Calu3 (cell line): ENCODE data around the gene TDRD12. TPM values are rescaled to one million over a fixed set of nuclear protein-coding genes. Genes with fewer than 3 reads are reported as not detected.

Experiments
- BruUV-seq: library from RNA; stranded (reverse); fragments of 400-500 nt; replicated peaks from 2 replicates; lab custom pipeline; 2021; lab: Mats Ljungman, UMichigan
- CTCF ChIA-PET: fragments of 300-600 bp; sonication (Branson Sonifier 250); formaldehyde crosslinking; loops from one replicate; lab custom pipeline; 2022; ENCODE audit warnings: antibody characterized with exemption; lab: Charles Lee
- DNase-seq: peaks from one replicate; pipeline ENCODE4 v3.0.0; 2022
- H3K27ac Mint-ChIP-seq: one replicate; pipeline ENCODE4 v1.8.0; 2022; ENCODE audit warnings: mixed read lengths; ENCODE audit not compliant: unreplicated experiment
- H3K27me3 Mint-ChIP-seq: one replicate; pipeline ENCODE4 v1.8.0; 2022; ENCODE audit warnings: mixed read lengths; ENCODE audit not compliant: unreplicated experiment
- H3K36me3 Mint-ChIP-seq: one replicate; pipeline ENCODE4 v1.8.0; 2022; ENCODE audit warnings: mild to moderate bottlenecking, moderate library complexity, mixed read lengths; ENCODE audit not compliant: insufficient read depth, unreplicated experiment
- H3K4me1 Mint-ChIP-seq: one replicate; pipeline ENCODE4 v1.8.0; 2022; ENCODE audit warnings: mild to moderate bottlenecking, low read depth, mixed read lengths; ENCODE audit not compliant: unreplicated experiment
- H3K4me3 Mint-ChIP-seq: one replicate; pipeline ENCODE4 v1.8.0; 2022; ENCODE audit warnings: mild to moderate bottlenecking, low read depth, moderate library complexity, mixed read lengths; ENCODE audit not compliant: unreplicated experiment
- H3K9me3 Mint-ChIP-seq: one replicate; pipeline ENCODE4 v1.8.0; 2022; ENCODE audit warnings: low read depth, mixed read lengths; ENCODE audit not compliant: unreplicated experiment
- CTCF ChIP-seq: fragments of 200-600 bp; IDR thresholded peaks from one replicate; pipeline ENCODE4 v1.8.0; 2022; ENCODE audit warnings: antibody characterized with exemption; ENCODE audit not compliant: unreplicated experiment
- intact Hi-C: fragments of 100-400 bp; cut with micrococcal nuclease; formaldehyde crosslinking; loops from one replicate; pipeline ENCODE4 v1.10.0; 2022; ENCODE audit not compliant: unreplicated experiment
- total RNA-seq: library from RNA; stranded (reverse); gene quantifications from 2 replicates; pipeline ENCODE4 v1.2.3, GENCODE V29; 2022

TDRD12 gene
- total RNA-seq, 1 experiment from 2014 or later = 0.33 TPM

GRCh38 chr19:32861596-32861995, 142.0 kb downstream of the TDRD12 start:
- Mint-ChIP-seq H3K27me3 (no peaks in the 10 kb centered on the region), H3K9me3 (no peaks in the 10 kb centered on the region), H3K36me3 (no peaks in the 10 kb centered on the region), H3K4me3 (no peak overlapping the region), H3K27ac (no peak overlapping the region), H3K4me1 (no peaks in the 10 kb centered on the region)
- CTCF ChIA-PET = no interaction called here
- intact Hi-C loops = no loop called here
- no TSS peak for BruUV-seq
- TF ChIP-seq CTCF = no peak
- DNase-seq = no peak

- Mint-ChIP-seq H3K27ac (no peak overlapping the region), H3K36me3 (no peaks in the 10 kb centered on the region), H3K4me1 (no peaks in the 10 kb centered on the region), H3K9me3 (no peaks in the 10 kb centered on the region), H3K27me3 (no peaks in the 10 kb centered on the region), H3K4me3 (no peak overlapping the region)
- DNase-seq = no peak
- no TSS peak for BruUV-seq
- intact Hi-C loops = no loop called here
- no peak for TF ChIP-seq CTCF
- CTCF ChIA-PET = interaction anchor here (0.7 kb wide), 1 partner anchor 276 kb away, joined by 3 read pairs; no protein-coding TSS in a partner anchor
These were observed 142.6 kb downstream of the TDRD12 start for GRCh38 chr19:32862173-32862572.

- no peaks in the 10 kb centered on the region for H3K4me1 Mint-ChIP-seq
- CTCF ChIA-PET = interaction anchor here (0.7 kb wide), 1 partner anchor 276 kb away, joined by 3 read pairs; no protein-coding TSS in a partner anchor
- no peaks in the 10 kb centered on the region for H3K9me3 Mint-ChIP-seq
- H3K4me3 Mint-ChIP-seq = no peak overlapping the region
- intact Hi-C loops = no loop called here
- BruUV-seq = no TSS peak
- DNase-seq = no peak
- no peak for TF ChIP-seq CTCF
- no peak overlapping the region for H3K27ac Mint-ChIP-seq
- H3K27me3 Mint-ChIP-seq = no peaks in the 10 kb centered on the region
- H3K36me3 Mint-ChIP-seq = no peaks in the 10 kb centered on the region
These were observed 143.2 kb downstream of the TDRD12 start for GRCh38 chr19:32862741-32863140.

GRCh38 chr19:32863301-32863700, 143.7 kb downstream of the TDRD12 start:
- CTCF ChIA-PET = no interaction called here
- Mint-ChIP-seq H3K4me3 (no peak overlapping the region), H3K27ac (no peak overlapping the region), H3K9me3 (no peaks in the 10 kb centered on the region), H3K27me3 (no peaks in the 10 kb centered on the region), H3K4me1 (no peaks in the 10 kb centered on the region), H3K36me3 (no peaks in the 10 kb centered on the region)
- no TSS peak for BruUV-seq
- DNase-seq = no peak
- no peak for TF ChIP-seq CTCF
- intact Hi-C loops = no loop called here
